ENCODE results near the gene N4BP3.
"Not testable (repeated sequence)": the region's sequence is repeated elsewhere in the genome, so short reads cannot be mapped to it uniquely, and the experiment has no call there.

N4BP3 gene

DNA sequence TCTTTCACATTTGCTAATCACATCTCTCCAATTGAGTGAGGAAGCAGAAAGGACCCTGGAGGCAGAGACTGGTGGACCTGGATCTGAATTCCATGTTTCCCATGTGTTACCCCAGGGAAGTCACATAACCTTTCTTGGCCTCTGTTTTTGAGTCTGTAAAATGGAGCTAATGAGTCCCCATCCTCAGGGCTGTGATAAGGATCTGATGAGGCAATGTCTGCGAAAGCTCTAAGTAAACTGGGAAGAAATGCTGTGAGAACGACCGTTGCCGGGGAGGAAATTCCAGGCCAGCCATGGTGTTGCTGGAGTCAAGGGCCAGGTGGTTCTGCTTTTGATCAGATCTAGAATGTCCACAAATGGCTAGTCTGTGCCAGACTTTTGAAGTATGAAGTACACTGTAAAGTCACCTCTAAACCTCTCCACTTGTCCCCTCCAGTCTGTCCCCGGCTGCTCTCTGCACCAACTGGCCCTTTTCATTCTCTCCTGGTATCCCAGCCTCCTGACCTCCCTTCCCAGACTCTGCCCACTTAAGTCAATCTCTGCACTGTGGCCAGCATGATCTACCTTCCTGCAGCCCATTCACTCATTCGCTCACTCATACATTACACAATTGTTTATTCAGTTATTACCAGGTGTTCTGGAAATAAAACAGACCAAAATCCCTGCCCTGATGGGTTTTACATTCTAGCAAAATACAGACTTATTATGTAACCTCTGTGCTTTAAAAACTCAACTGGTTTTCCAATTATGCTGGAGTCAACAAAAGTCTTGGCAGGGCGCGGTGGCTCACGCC, 32.5 kb upstream of the N4BP3 start:
- DNase-seq (ENCODE audit: insufficient read length) (no peak), FAIRE-seq (no peak)
- TF ChIP-seq POLR2AphosphoS5 (IDR thresholded peaks at IDR 0.05; ENCODE audit: low read depth, low read length), result no peak
- TF ChIP-seq POLR2A (IDR thresholded peaks at IDR 0.05; ENCODE audit: low read depth, low read length), result no peak
- no peak for TF ChIP-seq TAF1 (IDR thresholded peaks at IDR 0.05; ENCODE audit: borderline replicate concordance, low read depth, low read length)

DNA sequence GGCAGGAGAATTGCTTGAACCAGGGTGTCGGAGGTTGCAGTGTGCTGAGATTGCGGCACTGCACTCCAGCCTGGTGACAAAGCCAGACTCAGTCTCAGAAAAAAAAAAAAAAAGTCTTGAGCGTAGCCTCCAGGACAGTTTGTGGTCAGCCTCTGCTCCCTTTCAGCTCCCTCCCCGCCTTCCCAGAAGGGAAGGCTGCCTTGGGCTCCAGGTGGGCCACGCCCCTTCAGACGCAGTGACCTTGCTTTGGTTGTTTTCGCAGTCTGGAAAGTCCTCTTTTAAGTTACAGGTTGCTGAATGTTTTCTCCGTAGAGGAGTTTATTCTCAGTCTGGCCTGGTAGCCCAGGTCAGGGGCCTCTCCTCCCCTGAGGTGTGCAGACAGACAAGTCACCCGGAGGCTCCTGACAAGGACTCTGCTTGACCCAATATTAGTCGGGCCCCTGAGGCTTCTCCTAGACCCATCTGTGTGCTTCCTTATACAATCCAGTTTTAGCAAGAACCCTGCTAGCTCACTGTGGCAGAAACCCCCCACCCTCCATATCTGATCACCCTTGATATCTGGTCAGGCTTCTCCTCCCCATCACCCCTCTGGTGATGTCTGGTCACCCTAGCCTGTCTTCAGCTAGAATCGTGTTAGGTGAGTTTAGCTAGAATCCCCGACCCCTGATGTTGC, 31.6 kb upstream of the N4BP3 start:
- no peak for FAIRE-seq
- TF ChIP-seq POLR2AphosphoS5 (IDR thresholded peaks at IDR 0.05; ENCODE audit: low read depth, low read length), result no peak
- TF ChIP-seq TAF1 (IDR thresholded peaks at IDR 0.05; ENCODE audit: borderline replicate concordance, low read depth, low read length), result no peak
- TF ChIP-seq POLR2A (IDR thresholded peaks at IDR 0.05; ENCODE audit: low read depth, low read length), result no peak
- DNase-seq (ENCODE audit: insufficient read length), result no peak

DNA sequence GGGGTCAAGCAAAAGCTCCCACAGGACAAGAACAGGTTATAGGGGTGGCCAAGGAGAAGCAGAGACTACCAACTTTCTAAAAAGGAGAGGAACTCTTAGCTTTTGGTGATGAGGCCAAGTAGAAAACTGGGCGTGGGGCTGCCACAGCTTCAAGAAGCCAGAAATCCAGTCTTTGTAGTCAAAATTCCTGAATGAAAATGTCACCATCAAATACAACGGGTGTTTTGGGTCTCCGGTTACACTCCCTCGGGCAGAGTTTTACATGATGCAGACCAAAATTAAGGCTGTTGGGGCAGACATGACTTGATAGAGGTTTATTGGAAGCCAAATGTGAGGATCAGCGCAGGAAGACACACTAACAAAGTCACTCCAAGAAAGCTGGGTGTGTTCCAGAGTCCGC, 29.4 kb upstream of the N4BP3 start:
- TF ChIP-seq TAF1 (IDR thresholded peaks at IDR 0.05; ENCODE audit: borderline replicate concordance, low read depth, low read length), result no peak
- no peak for TF ChIP-seq POLR2AphosphoS5 (IDR thresholded peaks at IDR 0.05; ENCODE audit: low read depth, low read length)
- no peak for TF ChIP-seq POLR2A (IDR thresholded peaks at IDR 0.05; ENCODE audit: low read depth, low read length)
- FAIRE-seq (no peak), DNase-seq (ENCODE audit: insufficient read length) (no peak)

DNA sequence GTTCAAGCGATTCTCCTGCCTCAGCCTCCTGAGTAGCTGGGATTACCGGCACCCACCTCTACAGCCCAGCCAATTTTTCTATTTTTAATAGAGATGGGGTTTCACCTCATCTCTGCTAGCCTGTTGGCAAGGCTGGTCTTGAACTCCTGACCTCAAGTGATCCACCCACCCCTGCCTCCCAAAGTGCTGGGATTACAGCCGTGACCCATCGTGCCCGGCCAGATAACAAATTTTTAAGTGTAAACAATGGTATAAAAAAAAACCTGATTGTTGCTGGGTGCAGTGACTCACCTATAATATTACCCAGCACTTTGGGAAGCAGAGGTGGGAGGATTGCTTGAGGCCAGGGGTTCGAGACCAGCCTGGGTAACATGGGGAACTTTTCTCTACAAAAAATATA, 28.0 kb upstream of the N4BP3 start:
- DNase-seq (ENCODE audit: insufficient read length), result no peak
- TF ChIP-seq TAF1 (IDR thresholded peaks at IDR 0.05; ENCODE audit: borderline replicate concordance, low read depth, low read length), result no peak
- no peak for TF ChIP-seq POLR2AphosphoS5 (IDR thresholded peaks at IDR 0.05; ENCODE audit: low read depth, low read length)
- no peak for TF ChIP-seq POLR2A (IDR thresholded peaks at IDR 0.05; ENCODE audit: low read depth, low read length)
- no peak for FAIRE-seq

DNA sequence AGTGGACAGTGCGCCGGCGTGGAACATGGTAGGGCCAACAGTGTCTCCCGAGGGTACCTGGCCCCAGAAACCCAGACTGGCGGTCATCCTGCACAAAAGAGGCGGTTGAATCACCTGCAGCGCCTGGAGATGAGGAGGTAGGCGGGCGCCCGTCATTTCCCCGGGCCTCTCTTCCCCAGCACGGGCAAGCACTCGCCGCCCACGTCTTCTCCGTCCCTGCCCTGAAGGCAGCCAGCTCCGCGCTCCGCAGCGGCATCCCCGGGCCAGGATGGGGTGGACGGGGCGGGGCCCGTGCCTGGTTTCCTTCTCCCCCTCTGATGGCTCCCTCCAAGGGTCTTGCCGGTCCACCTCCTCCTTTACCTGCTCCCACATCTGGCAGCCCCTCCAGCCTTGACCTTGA, 27.1 kb upstream of the N4BP3 start:
- DNase-seq (ENCODE audit: insufficient read length), result no peak
- no peak for FAIRE-seq
- TF ChIP-seq POLR2AphosphoS5 (IDR thresholded peaks at IDR 0.05; ENCODE audit: low read depth, low read length), result no peak
- TF ChIP-seq TAF1 (IDR thresholded peaks at IDR 0.05; ENCODE audit: borderline replicate concordance, low read depth, low read length), result no peak
- TF ChIP-seq POLR2A (IDR thresholded peaks at IDR 0.05; ENCODE audit: low read depth, low read length), result no peak

DNA sequence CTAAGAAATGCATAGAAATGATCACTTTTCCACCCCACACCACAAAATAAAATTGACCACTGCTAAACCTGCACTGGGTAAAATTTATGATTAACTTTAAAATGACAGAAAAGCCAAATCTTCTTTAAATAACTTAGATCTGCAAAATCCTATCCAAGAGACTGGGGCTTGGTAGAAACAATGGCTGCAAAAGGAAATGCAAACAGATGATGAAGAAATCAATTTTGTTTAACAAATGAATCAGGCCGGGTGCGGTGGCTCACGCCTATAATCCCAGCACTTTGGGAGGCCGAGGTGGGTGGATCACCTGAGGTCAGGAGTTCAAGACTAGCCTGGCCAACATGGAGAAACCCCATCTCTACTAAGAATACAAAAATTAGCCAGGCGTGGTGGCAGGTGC, 26.1 kb upstream of the N4BP3 start:
- not testable (repeated sequence) for FAIRE-seq; DNase-seq (ENCODE audit: insufficient read length)

DNA sequence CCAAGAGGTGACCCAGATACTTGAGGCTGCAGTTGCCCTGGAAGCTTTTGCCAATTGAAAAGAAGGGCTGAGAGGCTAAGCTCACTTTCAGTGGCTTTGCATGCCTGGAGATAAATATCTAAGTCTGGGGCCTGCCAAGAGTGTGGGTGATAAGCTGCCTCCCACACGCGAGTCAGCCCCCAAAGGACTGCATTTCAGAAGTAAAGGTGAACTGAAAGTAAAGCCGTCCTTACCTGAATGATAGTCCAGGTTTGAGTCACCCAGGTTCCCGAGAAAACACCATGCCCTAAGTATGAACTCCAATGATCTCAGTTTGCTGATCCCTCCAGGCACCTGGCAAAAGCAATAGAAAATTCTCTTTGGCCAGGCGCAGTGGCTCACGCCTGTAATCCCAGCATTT, 22.5 kb upstream of the N4BP3 start:
- TF ChIP-seq POLR2A (IDR thresholded peaks at IDR 0.05; ENCODE audit: low read depth, low read length) (no peak), POLR2AphosphoS5 (IDR thresholded peaks at IDR 0.05; ENCODE audit: low read depth, low read length) (no peak), TAF1 (IDR thresholded peaks at IDR 0.05; ENCODE audit: borderline replicate concordance, low read depth, low read length) (no peak)
- no peak for FAIRE-seq
- no peak for DNase-seq (ENCODE audit: insufficient read length)

DNA sequence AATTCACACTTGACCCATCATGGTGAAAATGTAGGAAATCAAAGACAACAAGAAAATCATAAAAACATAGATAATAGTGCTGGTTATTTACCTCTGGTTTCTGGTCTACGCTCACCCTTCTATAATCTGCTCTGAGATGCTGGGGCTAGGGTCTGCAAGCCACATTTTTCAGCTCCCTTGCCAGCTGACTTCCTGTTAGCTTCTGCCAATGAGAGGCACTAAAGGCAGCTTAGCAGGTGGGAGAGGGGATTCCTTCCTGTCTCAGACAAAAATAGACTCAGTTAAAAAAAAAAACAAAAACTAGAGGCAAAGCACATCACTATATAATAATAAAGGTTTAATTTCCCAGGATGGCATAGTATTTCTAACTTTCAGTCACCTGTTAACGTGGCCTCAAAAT, 20.2 kb upstream of the N4BP3 start:
- no peak for FAIRE-seq

DNA sequence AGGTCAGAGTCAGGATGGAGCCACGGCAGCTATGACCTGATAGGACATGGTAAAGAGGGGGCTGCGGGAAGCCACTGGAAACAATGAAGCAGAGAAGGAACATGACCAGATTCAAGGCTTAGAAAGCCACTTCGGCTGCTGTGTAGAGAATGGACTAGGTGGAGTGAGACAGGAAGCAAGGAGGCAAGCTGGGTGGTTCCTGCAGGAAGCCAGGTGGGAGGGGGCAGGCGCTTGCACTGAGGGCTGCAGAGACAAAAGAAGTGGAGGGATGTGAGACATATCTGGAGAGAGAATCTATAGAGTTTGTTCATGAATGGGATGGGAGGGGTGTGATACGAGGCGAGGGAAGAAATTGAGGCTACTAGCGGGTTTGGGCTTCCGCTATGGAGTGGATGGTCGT, 19.0 kb upstream of the N4BP3 start:
- FAIRE-seq, result no peak
- no peak for DNase-seq (ENCODE audit: insufficient read length)
- no peak for TF ChIP-seq POLR2AphosphoS5 (IDR thresholded peaks at IDR 0.05; ENCODE audit: low read depth, low read length)

More for the DNA sequence above, 20.2 kb upstream of the N4BP3 start:
- TF ChIP-seq TAF1 (IDR thresholded peaks at IDR 0.05; ENCODE audit: borderline replicate concordance, low read depth, low read length), result no peak
- TF ChIP-seq POLR2A (IDR thresholded peaks at IDR 0.05; ENCODE audit: low read depth, low read length), result no peak
- TF ChIP-seq POLR2AphosphoS5 (IDR thresholded peaks at IDR 0.05; ENCODE audit: low read depth, low read length), result no peak
- no peak for DNase-seq (ENCODE audit: insufficient read length)

DNA sequence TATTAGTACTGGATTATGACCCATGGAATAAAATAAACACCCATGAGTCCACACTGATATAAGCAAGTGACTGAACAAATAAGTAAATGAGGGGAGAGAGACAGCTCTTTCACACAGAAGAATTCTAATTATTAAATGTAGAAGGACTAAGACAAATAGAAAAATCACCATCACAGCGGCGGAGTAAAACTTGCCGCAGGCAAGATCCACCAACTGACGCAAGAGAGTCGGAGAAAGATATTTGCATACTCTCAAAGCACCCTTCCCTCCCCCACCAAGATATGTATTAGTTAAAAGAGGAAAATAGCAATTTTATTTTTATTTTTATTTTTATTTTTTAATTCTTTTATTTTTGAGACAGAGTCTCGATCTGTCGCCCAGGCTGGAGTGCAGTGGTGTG, 14.6 kb upstream of the N4BP3 start:
- no peak for FAIRE-seq
- TF ChIP-seq POLR2AphosphoS5 (IDR thresholded peaks at IDR 0.05; ENCODE audit: low read depth, low read length) (no peak), TAF1 (IDR thresholded peaks at IDR 0.05; ENCODE audit: borderline replicate concordance, low read depth, low read length) (no peak), POLR2A (IDR thresholded peaks at IDR 0.05; ENCODE audit: low read depth, low read length) (no peak)
- no peak for DNase-seq (ENCODE audit: insufficient read length)

DNA sequence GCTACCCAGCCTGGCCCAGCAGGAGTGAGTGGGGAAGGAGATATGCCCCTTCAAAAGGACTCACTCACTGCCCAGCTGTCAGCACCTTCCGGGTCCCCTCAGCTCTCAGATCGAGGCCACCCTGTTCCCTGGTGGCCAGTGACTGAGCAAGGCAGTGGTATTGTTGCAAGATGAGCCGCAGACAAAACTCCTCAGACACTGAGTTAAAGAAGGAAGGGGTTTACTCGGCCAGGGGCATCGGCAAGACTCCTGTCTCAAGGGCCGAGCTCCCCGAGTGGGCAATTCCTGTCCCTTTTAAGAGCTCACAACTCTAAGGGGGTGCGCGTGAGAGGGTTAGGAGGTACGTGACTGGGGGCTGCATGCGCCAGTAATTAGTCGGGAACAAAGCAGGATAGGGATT, 9.7 kb upstream of the N4BP3 start:
- DNase-seq (ENCODE audit: insufficient read length), result no peak
- TF ChIP-seq TAF1 (IDR thresholded peaks at IDR 0.05; ENCODE audit: borderline replicate concordance, low read depth, low read length) (no peak), POLR2A (IDR thresholded peaks at IDR 0.05; ENCODE audit: low read depth, low read length) (no peak), POLR2AphosphoS5 (IDR thresholded peaks at IDR 0.05; ENCODE audit: low read depth, low read length) (no peak)
- FAIRE-seq, result no peak

DNA sequence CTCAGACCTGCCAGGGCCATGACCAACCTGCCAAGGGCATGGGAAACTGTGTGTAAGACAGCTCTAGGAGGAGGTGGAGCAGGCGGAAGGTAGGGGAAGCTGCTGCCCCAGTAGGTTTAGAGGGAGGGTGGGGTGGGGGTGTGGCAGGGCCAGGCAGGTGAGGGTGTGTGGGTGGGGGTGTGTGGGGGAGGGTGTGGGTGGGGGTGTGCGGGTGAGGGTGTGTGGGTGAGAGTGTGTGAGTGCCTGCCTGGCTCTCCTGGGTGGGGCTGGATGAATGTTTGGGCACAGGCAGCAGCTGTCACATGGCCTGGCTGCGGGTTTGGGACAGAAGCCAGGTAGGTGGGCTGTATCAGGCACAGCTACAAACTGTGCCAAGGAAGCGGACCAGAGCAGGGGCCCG, 8.8 kb upstream of the N4BP3 start:
- FAIRE-seq (no peak), DNase-seq (ENCODE audit: insufficient read length) (no peak)
- TF ChIP-seq POLR2AphosphoS5 (IDR thresholded peaks at IDR 0.05; ENCODE audit: low read depth, low read length) (no peak), TAF1 (IDR thresholded peaks at IDR 0.05; ENCODE audit: borderline replicate concordance, low read depth, low read length) (no peak), POLR2A (IDR thresholded peaks at IDR 0.05; ENCODE audit: low read depth, low read length) (no peak)
